Natural killer cell (primary cell): ENCODE measurements around the gene PAXIP1. TPM values are rescaled to one million over a fixed set of nuclear protein-coding genes. Genes with fewer than 3 reads are reported as not detected.

Experiments
- ATAC-seq, 3 donors: fragments of 150-1000 bp in 2 of 3; fragments of 200-7000 bp in 1 of 3; cut with Tn5 transposase; 1 replicate in 1 of 3; 2 replicates in 2 of 3; pipeline ENCODE4 v1.10.0; 2021; ENCODE audit warnings: mild to moderate bottlenecking in 2 of 3, moderate library complexity in 2 of 3
- DNase-seq, 2 donors: peaks; one replicate each; pipeline versions ENCODE4 v3.0.0 to v3.0.0-alpha.2; 2013 to 2021; ENCODE audit warnings: mixed read lengths in 1 of 2
- H3K27ac ChIP-seq: one replicate; pipeline ENCODE4 v1.5.1; 2013; ENCODE audit warnings: mild to moderate bottlenecking, low read length
- H3K27me3 ChIP-seq: one replicate; pipeline ENCODE4 v1.6.1; 2013; ENCODE audit warnings: low read length; ENCODE audit not compliant: control insufficient read depth, insufficient read depth
- H3K36me3 ChIP-seq: one replicate; pipeline ENCODE4 v1.6.1; 2013; ENCODE audit warnings: low read length; ENCODE audit not compliant: control insufficient read depth, insufficient read depth
- H3K4me1 ChIP-seq: one replicate; pipeline ENCODE4 v1.6.1; 2013; ENCODE audit warnings: low read length; ENCODE audit not compliant: control insufficient read depth, insufficient read depth
- H3K4me3 ChIP-seq: one replicate; pipeline ENCODE4 v1.5.1; 2013; ENCODE audit warnings: low read length
- H3K9me3 ChIP-seq: one replicate; pipeline ENCODE4 v1.6.1; 2013; ENCODE audit warnings: low read length; ENCODE audit not compliant: control insufficient read depth, insufficient read depth
- H3K27ac Mint-ChIP-seq, 2 donors: one replicate each; pipeline ENCODE4 v1.8.0; 2022; ENCODE audit warnings: mild to moderate bottlenecking in 2 of 2, mixed read lengths in 2 of 2, moderate library complexity in 1 of 2
- H3K27me3 Mint-ChIP-seq, 2 donors: one replicate each; pipeline ENCODE4 v1.8.0; 2022; ENCODE audit warnings: low read depth in 2 of 2, mixed read lengths in 2 of 2
- H3K36me3 Mint-ChIP-seq: one replicate; pipeline ENCODE4 v1.8.0; 2022; ENCODE audit warnings: mixed read lengths
- H3K4me1 Mint-ChIP-seq, 2 donors: one replicate each; pipeline ENCODE4 v1.8.0; 2022; ENCODE audit warnings: mixed read lengths in 2 of 2
- H3K4me3 Mint-ChIP-seq: one replicate; pipeline ENCODE4 v1.8.0; 2022; ENCODE audit warnings: mild to moderate bottlenecking, moderate library complexity, mixed read lengths
- H3K9me3 Mint-ChIP-seq, 2 donors: one replicate each; pipeline ENCODE4 v1.8.0; 2022; ENCODE audit warnings: mixed read lengths in 2 of 2
- CTCF ChIP-seq: fragments of 200-600 bp; IDR thresholded peaks from one replicate; pipeline ENCODE4 v1.8.0; 2022; ENCODE audit warnings: antibody characterized with exemption
- WGBS: methylation state at CpG from one replicate; pipeline ENCODE4 v1.1.7; 2013; ENCODE audit warnings: missing lambda C conversion rate; ENCODE audit not compliant: insufficient coverage; 5-methylcytosine and 5-hydroxymethylcytosine counted together
- intact Hi-C: fragments of 100-400 bp; cut with micrococcal nuclease; formaldehyde crosslinking; loops from one replicate; pipeline ENCODE4 v1.14.2; 2022
- total RNA-seq, 4 donors: library from RNA; stranded (reverse); fragments of 120-200 nt in 1 of 4; gene quantifications; one replicate each; pipeline versions ENCODE4 v1.2.3 to v1.2.4, GENCODE V29; 2013 to 2022

Gene PAXIP1
- total RNA-seq, 3 donors from 2014 or later (not counting 1 experiment from before 2014, with no cell fraction given): 8.7 to 13.8 (median 11.2) TPM

- Histone ChIP-seq H3K4me1 (no peaks in the 10 kb centered on the region), H3K27ac (no peak overlapping the region), H3K36me3 (peaks cover 29% of the 10 kb centered on the region), H3K4me3 (no peak overlapping the region), H3K27me3 (no peaks in the 10 kb centered on the region), H3K9me3 (no peaks in the 10 kb centered on the region)
- H3K4me1 Mint-ChIP-seq: no peaks in the 10 kb centered on the region
- H3K27me3 Mint-ChIP-seq: no peaks in the 10 kb centered on the region
- H3K27ac Mint-ChIP-seq: no peak overlapping the region
- no peaks in the 10 kb centered on the region for H3K9me3 Mint-ChIP-seq
- H3K4me3 Mint-ChIP-seq: no peak overlapping the region
- peaks cover 7% of the 10 kb centered on the region for H3K36me3 Mint-ChIP-seq
- 92% methylated on average over 2 of the region's 3 CpGs for WGBS
- no peak for TF ChIP-seq CTCF
- intact Hi-C loops: no loop called here
- DNase-seq: no peak
- ATAC-seq: no peak
Observed at GRCh38 chr7:154967401-154967955, 35.4 kb downstream of the PAXIP1 start.

- no peaks in the 10 kb centered on the region for H3K27me3 ChIP-seq
- WGBS: 98% methylated on average over 6 of the region's 6 CpGs
- H3K9me3 ChIP-seq: no peaks in the 10 kb centered on the region
- ATAC-seq: no peak
- no peaks in the 10 kb centered on the region for H3K4me1 ChIP-seq
- Mint-ChIP-seq H3K36me3 (peaks cover 13% of the 10 kb centered on the region), H3K27me3 (no peaks in the 10 kb centered on the region), H3K27ac (no peak overlapping the region), H3K9me3 (no peaks in the 10 kb centered on the region), H3K4me1 (no peaks in the 10 kb centered on the region), H3K4me3 (no peak overlapping the region)
- no peak overlapping the region for H3K27ac ChIP-seq
- H3K4me3 ChIP-seq: no peak overlapping the region
- no peak for TF ChIP-seq CTCF
- no peak for DNase-seq
- peaks cover 50% of the 10 kb centered on the region for H3K36me3 ChIP-seq
- intact Hi-C loops: no loop called here
Observed at GRCh38 chr7:154965014-154965413, 37.9 kb downstream of the PAXIP1 start.

- no peaks in the 10 kb centered on the region for H3K27me3 Mint-ChIP-seq
- TF ChIP-seq CTCF: no peak
- no peaks in the 10 kb centered on the region for H3K9me3 Mint-ChIP-seq
- no peaks in the 10 kb centered on the region for H3K4me1 ChIP-seq
- no peak overlapping the region for H3K4me3 Mint-ChIP-seq
- no peaks in the 10 kb centered on the region for H3K27me3 ChIP-seq
- DNase-seq: no peak
- 96% methylated on average over 6 of the region's 10 CpGs for WGBS
- H3K36me3 Mint-ChIP-seq: peaks cover 6% of the 10 kb centered on the region
- H3K9me3 ChIP-seq: no peaks in the 10 kb centered on the region
- H3K4me3 ChIP-seq: no peak overlapping the region
- no peak overlapping the region for H3K27ac Mint-ChIP-seq
- no peak overlapping the region for H3K27ac ChIP-seq
- no peak for ATAC-seq
- H3K4me1 Mint-ChIP-seq: no peaks in the 10 kb centered on the region
- intact Hi-C loops: no loop called here
- H3K36me3 ChIP-seq: peaks cover 51% of the 10 kb centered on the region
Observed at GRCh38 chr7:154960063-154960790, 42.7 kb downstream of the PAXIP1 start.
